Trophoblast cell (in vitro differentiated cells and primary cell): ENCODE results near the gene MCF2L.

Experiments used
- DNase-seq, 2 donors: peaks; one replicate each; pipeline ENCODE4 v3.0.0-alpha.2; 2016
- H2AFZ ChIP-seq: 2 replicates; pipeline ENCODE4 v1.6.1; 2013; ENCODE audit warnings: low read length, moderate library complexity, mild to moderate bottlenecking; ENCODE audit not compliant: insufficient read depth, poor library complexity
- H2AK5ac ChIP-seq: 2 replicates; pipeline ENCODE4 v1.6.1; 2013; ENCODE audit warnings: mild to moderate bottlenecking, low read length
- H2BK120ac ChIP-seq: 2 replicates; pipeline ENCODE4 v1.6.1; 2013; ENCODE audit warnings: low read length, mild to moderate bottlenecking, moderate library complexity; ENCODE audit not compliant: insufficient read depth, poor library complexity
- H2BK12ac ChIP-seq: 2 replicates; pipeline ENCODE4 v1.6.1; 2013; ENCODE audit warnings: mild to moderate bottlenecking, low read length, moderate library complexity
- H2BK5ac ChIP-seq: 2 replicates; pipeline ENCODE4 v1.6.1; 2013; ENCODE audit warnings: low read length, low read depth, moderate library complexity, mild to moderate bottlenecking; ENCODE audit not compliant: poor library complexity
- H3K14ac ChIP-seq: 2 replicates; pipeline ENCODE4 v1.6.1; 2013; ENCODE audit warnings: mild to moderate bottlenecking, low read length
- H3K18ac ChIP-seq: 2 replicates; pipeline ENCODE4 v1.6.1; 2013; ENCODE audit warnings: mild to moderate bottlenecking, low read length
- H3K23ac ChIP-seq: 2 replicates; pipeline ENCODE4 v1.6.1; 2013; ENCODE audit warnings: low read length
- H3K27ac ChIP-seq: 2 replicates; pipeline ENCODE4 v1.5.1; 2013; ENCODE audit warnings: low read depth, mild to moderate bottlenecking, inconsistent platforms, low read length, moderate library complexity
- H3K27me3 ChIP-seq: 2 replicates; pipeline ENCODE4 v1.6.1; 2013; ENCODE audit warnings: inconsistent platforms, mild to moderate bottlenecking, low read length, moderate library complexity; ENCODE audit not compliant: insufficient read depth
- H3K36me3 ChIP-seq, 2 experiments: 1 replicate in 1 of 2; 2 replicates in 1 of 2; pipeline ENCODE4 v1.6.1; 2013; ENCODE audit warnings: low read length in 2 of 2, mild to moderate bottlenecking in 2 of 2, moderate library complexity in 1 of 2; ENCODE audit not compliant: insufficient read depth in 2 of 2, control insufficient read depth in 1 of 2
- H3K4ac ChIP-seq: 2 replicates; pipeline ENCODE4 v1.6.1; 2013; ENCODE audit warnings: low read depth, mild to moderate bottlenecking, low read length, moderate library complexity
- H3K4me1 ChIP-seq, 2 experiments: 1 replicate in 1 of 2; 2 replicates in 1 of 2; pipeline ENCODE4 v1.6.1; 2013; ENCODE audit warnings: low read length in 2 of 2, mild to moderate bottlenecking in 2 of 2, moderate library complexity in 1 of 2; ENCODE audit not compliant: insufficient read depth in 2 of 2, control insufficient read depth in 1 of 2
- H3K4me2 ChIP-seq: 2 replicates; pipeline ENCODE4 v1.6.1; 2013; ENCODE audit warnings: inconsistent platforms, mild to moderate bottlenecking, low read length, moderate library complexity
- H3K4me3 ChIP-seq: 2 replicates; pipeline ENCODE4 v1.5.1; 2013; ENCODE audit warnings: mild to moderate bottlenecking, low read depth, low read length, inconsistent platforms
- H3K79me1 ChIP-seq: one replicate; pipeline ENCODE4 v1.6.1; 2013; ENCODE audit warnings: low read length
- H3K79me2 ChIP-seq: 2 replicates; pipeline ENCODE4 v1.6.1; 2013; ENCODE audit warnings: low read length, mild to moderate bottlenecking; ENCODE audit not compliant: control insufficient read depth, insufficient read depth, poor library complexity
- H3K9ac ChIP-seq: 2 replicates; pipeline ENCODE4 v1.6.1; 2013; ENCODE audit warnings: mild to moderate bottlenecking, low read length
- H3K9me3 ChIP-seq: 2 replicates; pipeline ENCODE4 v1.6.1; 2013; ENCODE audit warnings: low read depth, mild to moderate bottlenecking, control low read depth, inconsistent platforms, low read length; ENCODE audit not compliant: insufficient read depth
- H4K12ac ChIP-seq: 2 replicates; pipeline ENCODE4 v1.6.1; 2013; ENCODE audit warnings: low read depth, mild to moderate bottlenecking, low read length, moderate library complexity
- H4K8ac ChIP-seq: 2 replicates; pipeline ENCODE4 v1.6.1; 2013; ENCODE audit warnings: low read depth, mild to moderate bottlenecking, low read length, moderate library complexity
- H4K91ac ChIP-seq: one replicate; pipeline ENCODE4 v1.6.1; 2013; ENCODE audit warnings: low read depth, mild to moderate bottlenecking, low read length, moderate library complexity
- WGBS: extraction: QIAGEN DNeasy Blood & Tissue Kit; methylation state at CpG from one replicate; pipeline ENCODE4 v1.1.7; 2013; ENCODE audit warnings: missing lambda C conversion rate; ENCODE audit not compliant: insufficient read length, insufficient coverage; ENCODE audit errors: extremely low coverage; 5-methylcytosine and 5-hydroxymethylcytosine counted together

The MCF2L gene

GRCh38 chr13:113065406-113066141, 96.6 kb downstream of the MCF2L start:
- no peak overlapping the region for H2BK5ac ChIP-seq
- H3K36me3 ChIP-seq: no peaks in the 10 kb centered on the region
- peak overlapping the region; percentile 0 for H3K4me3 ChIP-seq
- H3K79me2 ChIP-seq: no peaks in the 10 kb centered on the region
- H4K12ac ChIP-seq: no peak overlapping the region
- H3K4me2 ChIP-seq: no peak overlapping the region
- H3K14ac ChIP-seq: no peak overlapping the region
- H2BK120ac ChIP-seq: no peak overlapping the region
- no peak for DNase-seq
- H3K27ac ChIP-seq: no peak overlapping the region
- H2AK5ac ChIP-seq: no peak overlapping the region
- no peak overlapping the region for H2BK12ac ChIP-seq
- H3K4ac ChIP-seq: no peak overlapping the region
- H4K91ac ChIP-seq: no peak overlapping the region
- H3K9me3 ChIP-seq: peaks cover 4% of the 10 kb centered on the region
- no peak overlapping the region for H2AFZ ChIP-seq
- no CpG with 5 or more reads among the region's 29 CpGs for WGBS
- no peak overlapping the region for H4K8ac ChIP-seq
- no peak overlapping the region for H3K18ac ChIP-seq
- H3K9ac ChIP-seq: no peak overlapping the region
- H3K4me1 ChIP-seq: no peaks in the 10 kb centered on the region
- H3K79me1 ChIP-seq: no peaks in the 10 kb centered on the region
- no peaks in the 10 kb centered on the region for H3K27me3 ChIP-seq
- no peak overlapping the region for H3K23ac ChIP-seq

GRCh38 chr13:113066142-113066455, 97.1 kb downstream of the MCF2L start:
- Histone ChIP-seq H2BK120ac (no peak overlapping the region), H2AFZ (no peak overlapping the region), H3K14ac (no peak overlapping the region), H2AK5ac (no peak overlapping the region), H3K79me1 (no peaks in the 10 kb centered on the region), H3K27me3 (no peaks in the 10 kb centered on the region), H4K12ac (no peak overlapping the region), H3K4me3 (peak overlapping the region; percentile 0), H2BK12ac (no peak overlapping the region), H3K36me3 (no peaks in the 10 kb centered on the region), H4K8ac (no peak overlapping the region), H3K4me1 (no peaks in the 10 kb centered on the region), H3K18ac (no peak overlapping the region), H3K9ac (no peak overlapping the region), H3K4ac (no peak overlapping the region), H4K91ac (no peak overlapping the region), H3K4me2 (no peak overlapping the region), H3K23ac (no peak overlapping the region), H3K9me3 (peaks cover 4% of the 10 kb centered on the region), H3K79me2 (no peaks in the 10 kb centered on the region), H2BK5ac (no peak overlapping the region), H3K27ac (no peak overlapping the region)
- no CpG with 5 or more reads among the region's 10 CpGs for WGBS
- DNase-seq: no peak

- H3K27me3 ChIP-seq: no peaks in the 10 kb centered on the region
- H3K79me1 ChIP-seq: no peaks in the 10 kb centered on the region
- no peak overlapping the region for H2BK5ac ChIP-seq
- no peak overlapping the region for H2AK5ac ChIP-seq
- no peak overlapping the region for H4K8ac ChIP-seq
- H3K4me1 ChIP-seq: no peaks in the 10 kb centered on the region
- H3K27ac ChIP-seq: no peak overlapping the region
- no peak overlapping the region for H3K4me2 ChIP-seq
- H3K14ac ChIP-seq: no peak overlapping the region
- no peak overlapping the region for H4K12ac ChIP-seq
- H3K9ac ChIP-seq: no peak overlapping the region
- peaks cover 4% of the 10 kb centered on the region for H3K9me3 ChIP-seq
- no peak overlapping the region for H3K23ac ChIP-seq
- WGBS: no CpG with 5 or more reads among the region's 19 CpGs
- H3K4me3 ChIP-seq: no peak overlapping the region
- H2BK120ac ChIP-seq: no peak overlapping the region
- H3K79me2 ChIP-seq: no peaks in the 10 kb centered on the region
- no peak overlapping the region for H2AFZ ChIP-seq
- H3K4ac ChIP-seq: no peak overlapping the region
- no peak overlapping the region for H3K18ac ChIP-seq
- H4K91ac ChIP-seq: no peak overlapping the region
- no peaks in the 10 kb centered on the region for H3K36me3 ChIP-seq
- H2BK12ac ChIP-seq: no peak overlapping the region
- no peak for DNase-seq
These were observed 97.7 kb downstream of the MCF2L start for GRCh38 chr13:113066746-113067145.

GRCh38 chr13:113069861-113070805, 101.1 kb downstream of the MCF2L start:
- Histone ChIP-seq H4K12ac (no peak overlapping the region), H3K9ac (no peak overlapping the region), H2AK5ac (no peak overlapping the region), H2BK120ac (no peak overlapping the region), H3K18ac (no peak overlapping the region), H3K4me2 (no peak overlapping the region), H3K4ac (no peak overlapping the region), H2AFZ (no peak overlapping the region), H3K27me3 (no peaks in the 10 kb centered on the region), H3K79me2 (no peaks in the 10 kb centered on the region), H3K23ac (no peak overlapping the region), H4K91ac (no peak overlapping the region), H3K4me3 (no peak overlapping the region), H3K79me1 (no peaks in the 10 kb centered on the region), H4K8ac (no peak overlapping the region), H3K9me3 (no peaks in the 10 kb centered on the region), H3K14ac (no peak overlapping the region), H3K27ac (no peak overlapping the region), H2BK5ac (no peak overlapping the region), H3K36me3 (no peaks in the 10 kb centered on the region), H3K4me1 (no peaks in the 10 kb centered on the region), H2BK12ac (no peak overlapping the region)
- WGBS: no CpG with 5 or more reads among the region's 41 CpGs
- DNase-seq: no peak
